NCI-H1105 treated with DMSO at 0.1 percent for 48 hours (cell line): ENCODE measurements around the gene GPS1.

Experiments used
- DNase-seq: peaks from one replicate; lab custom pipeline; 2025; lab: John Stamatoyannopoulos, UW

GPS1 gene

DNA sequence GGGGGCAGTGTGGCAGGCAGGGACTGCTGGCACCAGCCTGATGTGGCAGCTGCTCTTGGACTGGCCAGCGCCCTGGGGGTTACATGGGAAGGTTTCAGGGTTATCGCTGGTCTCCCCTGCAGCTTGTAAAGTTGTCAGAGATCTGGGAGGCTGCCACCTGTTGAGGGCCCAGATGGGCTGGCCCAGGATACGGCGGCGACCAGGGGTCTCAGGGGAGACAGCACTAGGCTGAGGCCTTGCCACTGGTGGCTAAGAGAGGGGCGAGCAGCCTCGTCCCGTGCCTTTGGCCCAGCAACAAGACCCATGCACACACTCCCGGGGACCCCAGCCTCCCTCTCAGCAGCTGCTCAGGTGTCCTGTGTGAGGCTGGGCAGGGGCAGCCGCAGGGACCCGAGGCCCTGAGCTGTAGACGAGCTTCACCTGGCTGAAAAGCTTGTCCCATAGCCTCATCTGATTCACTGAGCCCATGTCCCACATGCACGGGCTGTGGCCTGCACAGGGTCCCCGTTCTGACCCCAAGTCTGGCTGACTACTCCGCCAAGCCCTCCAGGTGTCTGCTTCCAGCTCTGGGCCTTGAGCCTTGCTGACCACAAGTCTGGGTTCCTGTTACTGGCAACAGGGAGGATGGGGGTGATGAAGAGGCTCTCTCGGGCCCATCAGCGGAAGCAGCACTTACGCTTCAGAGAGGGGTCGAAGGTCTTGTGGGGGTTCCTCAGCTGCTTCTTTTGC, 7.7 kb downstream of the GPS1 start:
- DNase-seq: no peak

DNA sequence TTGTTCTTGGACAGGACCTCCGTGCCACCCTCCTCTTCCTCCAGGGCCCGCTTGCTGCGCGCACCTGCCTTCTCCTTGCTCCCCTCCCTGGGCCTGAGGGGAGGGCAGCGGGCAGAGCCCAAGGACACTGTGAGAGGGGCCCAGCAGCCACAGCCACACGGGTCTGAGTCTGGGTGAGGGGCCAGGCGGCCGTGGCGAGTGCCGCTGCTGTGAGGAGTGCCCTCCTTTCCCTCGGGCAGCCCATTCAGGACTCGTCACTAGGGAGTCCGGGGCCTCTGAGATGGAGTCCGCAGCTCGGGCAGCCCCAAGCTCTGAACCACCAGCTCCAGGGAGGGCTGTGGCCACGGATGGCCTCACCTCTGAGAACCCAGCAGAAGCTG, 8.3 kb downstream of the GPS1 start:
- no peak for DNase-seq

DNA sequence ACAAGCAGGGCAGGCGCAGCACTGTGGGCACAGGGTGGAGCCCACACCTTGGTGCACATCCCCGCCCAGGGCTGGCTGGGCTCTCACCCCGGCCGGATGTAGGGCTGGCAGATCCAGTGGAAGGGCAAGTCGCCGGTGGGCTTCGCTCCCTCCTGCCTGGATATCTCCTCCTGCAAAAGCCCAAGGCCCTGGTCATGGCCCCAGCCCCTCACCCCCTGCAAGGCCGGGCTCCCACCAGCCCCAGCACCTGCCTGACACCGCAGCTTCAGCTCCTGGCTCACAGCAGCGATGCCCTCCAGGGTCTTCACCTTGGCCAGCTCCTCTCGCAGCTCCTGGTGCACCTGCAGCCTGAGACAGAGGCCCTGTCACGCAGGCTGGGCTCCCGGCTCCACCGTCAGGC, 8.9 kb downstream of the GPS1 start:
- no peak for DNase-seq

DNA sequence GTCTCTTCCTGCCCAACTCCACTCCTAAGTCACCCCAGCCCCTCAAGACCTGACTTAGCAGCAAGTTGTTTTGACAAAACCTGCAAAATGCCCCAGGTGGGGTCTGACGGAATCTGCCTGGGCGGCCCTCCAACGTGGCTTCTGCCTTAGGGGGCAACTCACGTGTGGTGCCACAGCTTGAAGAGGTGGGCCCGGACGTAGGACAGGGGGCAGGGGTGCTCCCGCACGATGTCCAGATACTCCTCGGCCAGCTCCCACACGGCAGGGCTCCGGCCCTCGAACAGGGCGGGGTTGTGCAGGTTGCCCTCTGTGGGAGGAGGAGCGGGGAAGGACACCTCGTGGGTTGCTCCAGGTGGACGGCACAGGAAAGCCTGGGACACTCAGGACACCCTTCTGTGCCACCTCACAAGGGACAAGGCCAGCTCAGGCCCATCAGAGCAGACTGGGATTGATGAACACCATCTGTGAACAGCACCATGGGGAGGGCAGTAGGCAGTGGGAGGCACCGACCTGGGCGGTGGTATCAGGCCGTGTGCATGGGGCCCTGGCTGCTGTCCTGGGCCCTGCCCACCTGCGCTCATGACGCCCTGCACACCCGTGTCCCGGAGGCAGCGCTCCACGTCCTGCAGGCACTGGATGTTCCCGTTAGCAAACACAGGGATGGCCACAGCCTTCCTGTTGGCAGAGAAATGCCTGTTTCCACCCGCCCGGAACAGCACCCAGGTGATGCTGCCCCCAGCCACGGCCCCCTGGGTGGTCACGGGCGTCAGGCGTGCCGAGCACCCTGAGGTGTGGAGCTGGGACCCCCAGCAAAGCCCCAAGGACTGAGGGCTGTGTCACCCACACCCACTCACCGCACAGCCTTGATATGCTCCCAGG, 9.6 kb downstream of the GPS1 start:
- no peak for DNase-seq

DNA sequence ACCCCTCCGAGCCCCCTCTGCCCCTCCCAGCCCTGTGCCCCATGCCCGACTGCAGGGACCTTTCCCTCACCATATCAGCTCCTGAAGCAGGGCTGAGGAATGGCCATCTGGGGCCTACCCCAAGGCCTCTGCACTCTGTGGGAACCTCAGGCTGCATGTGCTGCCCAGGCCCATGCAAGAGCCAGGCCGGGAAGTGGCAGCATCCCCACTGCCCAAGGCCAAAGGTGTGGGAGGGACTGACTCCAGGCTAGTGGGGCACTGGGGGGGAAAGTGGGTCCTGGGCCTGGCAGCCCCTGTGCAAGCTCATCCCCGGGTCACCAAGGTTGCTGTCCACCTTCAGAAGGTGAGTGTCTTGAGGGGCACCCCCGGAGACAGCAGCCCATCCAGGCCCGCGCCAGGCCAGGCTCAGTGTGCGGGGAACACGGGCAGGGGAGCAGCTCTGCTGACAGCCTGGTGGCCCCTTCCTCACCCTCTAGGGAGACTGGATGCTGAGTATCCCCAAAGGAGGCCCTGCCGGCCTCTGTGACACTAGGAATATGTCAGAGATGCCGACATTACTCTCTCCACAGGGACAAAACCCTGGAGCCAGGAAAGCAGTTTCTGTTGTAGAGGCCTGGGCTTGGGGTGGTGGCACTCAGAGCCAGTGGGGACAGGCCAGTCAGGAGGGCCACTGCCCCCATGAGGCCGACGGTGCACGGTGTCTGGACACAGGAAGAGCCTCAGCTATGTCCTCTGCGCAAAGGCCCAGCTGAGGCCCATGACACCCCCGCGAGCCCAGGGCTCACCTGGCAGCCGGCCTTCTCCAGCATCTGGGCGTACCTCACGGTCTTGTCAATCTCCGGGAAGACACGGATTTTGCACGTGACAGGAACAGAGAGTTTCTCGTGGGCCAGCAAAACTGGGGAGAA, 10.6 kb downstream of the GPS1 start:
- DNase-seq: no peak

DNA sequence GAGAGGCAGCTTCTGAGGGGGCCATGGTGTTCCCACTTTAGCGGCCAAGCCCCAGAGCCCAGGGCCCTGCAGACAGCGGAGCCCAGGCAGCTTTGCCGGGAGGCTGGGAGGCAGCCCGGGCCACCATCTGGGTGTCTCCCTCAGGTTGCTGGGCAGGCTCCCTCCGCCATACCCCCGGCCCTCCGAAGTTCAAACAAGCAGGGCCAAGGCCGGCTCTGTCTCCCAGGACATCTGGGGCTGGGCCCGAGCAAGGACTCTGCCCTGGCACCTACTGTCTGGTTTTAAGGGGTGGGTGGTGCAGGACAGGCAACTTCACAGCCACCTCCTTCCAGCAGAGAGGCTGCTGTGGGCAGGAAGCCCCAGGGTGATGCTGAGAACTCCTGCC, 11.3 kb downstream of the GPS1 start:
- DNase-seq: no peak

DNA sequence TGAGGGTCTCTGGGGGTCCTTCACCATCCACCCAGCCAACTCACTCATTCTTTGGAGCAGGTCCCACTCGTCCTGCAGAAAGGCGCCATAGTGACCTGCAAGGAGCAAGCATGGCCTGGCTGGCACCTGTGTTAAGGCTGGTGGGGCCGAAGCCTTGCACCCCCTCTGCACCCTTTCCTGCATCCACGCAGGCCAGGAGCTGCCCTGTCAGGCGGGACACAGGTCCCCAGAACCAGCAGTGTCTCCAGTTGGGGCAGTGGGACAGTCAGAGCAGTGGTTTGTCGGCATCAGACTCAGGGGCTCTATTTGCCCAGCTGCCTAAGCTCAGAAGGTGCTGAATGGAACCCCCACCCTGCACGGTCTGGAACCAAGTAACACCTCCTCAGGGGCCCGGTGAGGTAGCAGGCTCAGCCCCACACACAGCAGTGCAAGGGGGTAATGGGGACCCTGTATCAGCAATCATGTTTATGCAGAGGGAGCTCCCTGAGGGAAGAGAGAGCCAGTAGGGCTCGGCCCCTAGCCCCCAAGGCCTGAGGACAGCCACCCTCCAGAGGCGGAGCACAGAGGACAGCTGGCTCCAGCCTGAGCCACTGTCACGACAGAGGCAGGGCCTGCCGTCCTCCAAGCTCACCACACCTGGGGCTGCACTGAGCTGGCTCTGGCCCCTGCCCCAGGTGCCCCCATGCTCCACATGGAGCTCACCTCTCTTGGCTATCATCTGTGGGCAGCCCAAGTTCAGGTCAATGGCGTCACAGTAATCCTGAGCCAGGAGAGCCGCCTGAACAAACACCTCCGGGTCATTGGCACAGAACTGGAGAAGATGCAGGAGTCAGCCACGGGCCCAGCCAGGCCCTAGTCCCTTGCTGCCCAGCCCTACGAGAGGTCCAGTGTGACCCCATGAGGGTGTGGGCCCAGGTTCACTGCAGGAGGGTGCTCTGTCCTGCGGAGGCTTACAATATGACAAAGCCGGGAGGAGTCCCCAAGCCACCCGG, 12.0 kb downstream of the GPS1 start:
- no peak for DNase-seq

DNA sequence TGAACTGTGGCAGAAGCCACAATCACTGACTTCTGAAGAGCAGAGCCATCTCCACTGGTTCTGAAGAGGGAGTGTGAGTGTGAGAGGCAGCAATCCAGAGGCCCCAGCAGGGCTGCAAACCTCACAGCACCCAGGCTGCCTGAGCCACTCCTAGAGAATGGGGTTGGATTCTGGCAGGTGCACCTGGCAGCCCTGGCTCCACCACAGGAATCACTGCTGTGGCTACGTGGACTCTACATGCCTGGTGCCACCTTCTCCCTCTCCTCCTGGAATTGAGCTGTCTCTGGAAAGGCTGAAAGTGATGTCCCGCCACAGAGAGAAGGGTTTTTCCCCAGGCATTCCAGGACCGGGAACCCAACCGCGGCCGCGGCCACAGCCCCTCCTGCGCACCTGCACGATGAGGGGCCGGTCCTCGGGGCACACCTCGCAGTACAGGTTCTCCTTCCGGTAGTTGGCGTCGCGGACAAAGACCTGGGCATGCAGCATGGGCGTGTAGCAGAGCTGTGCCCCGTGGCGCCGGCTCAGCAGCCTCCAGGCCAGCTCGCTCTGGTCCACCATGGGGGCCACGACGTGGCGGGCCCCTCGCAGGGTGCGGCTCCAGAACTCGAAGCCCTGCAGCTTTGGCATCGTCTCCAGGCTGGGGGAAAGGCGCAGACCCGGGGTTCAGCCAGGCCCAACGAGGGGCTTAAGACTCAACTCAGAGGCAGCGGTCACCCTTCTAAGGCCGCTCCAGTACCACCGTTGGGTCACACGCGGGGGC, 12.9 kb downstream of the GPS1 start:
- DNase-seq: peak; percentile 22

DNA sequence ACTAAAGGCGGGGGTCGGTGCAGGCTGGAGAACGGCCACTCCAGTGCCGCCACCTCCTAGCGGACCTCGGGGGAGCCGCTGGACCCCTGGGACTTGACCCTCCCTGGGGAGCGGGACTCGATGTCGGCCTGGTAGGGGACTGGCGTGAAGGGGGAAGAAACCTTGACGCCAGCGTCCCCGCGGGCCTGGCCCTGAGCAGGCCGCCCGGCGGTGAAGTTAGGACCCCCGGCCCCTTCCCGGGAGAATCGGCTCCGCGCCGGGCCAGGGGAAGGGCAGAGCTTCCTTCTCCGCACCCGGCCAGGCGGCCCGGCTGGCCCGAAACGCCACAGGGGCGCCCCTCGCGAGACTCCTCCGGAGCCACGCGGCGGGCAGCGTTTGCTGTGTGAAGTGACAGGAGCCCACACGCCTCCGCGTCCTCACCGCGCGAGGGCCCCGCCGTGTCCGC, 13.5 kb downstream of the GPS1 start:
- DNase-seq: no peak

DNA sequence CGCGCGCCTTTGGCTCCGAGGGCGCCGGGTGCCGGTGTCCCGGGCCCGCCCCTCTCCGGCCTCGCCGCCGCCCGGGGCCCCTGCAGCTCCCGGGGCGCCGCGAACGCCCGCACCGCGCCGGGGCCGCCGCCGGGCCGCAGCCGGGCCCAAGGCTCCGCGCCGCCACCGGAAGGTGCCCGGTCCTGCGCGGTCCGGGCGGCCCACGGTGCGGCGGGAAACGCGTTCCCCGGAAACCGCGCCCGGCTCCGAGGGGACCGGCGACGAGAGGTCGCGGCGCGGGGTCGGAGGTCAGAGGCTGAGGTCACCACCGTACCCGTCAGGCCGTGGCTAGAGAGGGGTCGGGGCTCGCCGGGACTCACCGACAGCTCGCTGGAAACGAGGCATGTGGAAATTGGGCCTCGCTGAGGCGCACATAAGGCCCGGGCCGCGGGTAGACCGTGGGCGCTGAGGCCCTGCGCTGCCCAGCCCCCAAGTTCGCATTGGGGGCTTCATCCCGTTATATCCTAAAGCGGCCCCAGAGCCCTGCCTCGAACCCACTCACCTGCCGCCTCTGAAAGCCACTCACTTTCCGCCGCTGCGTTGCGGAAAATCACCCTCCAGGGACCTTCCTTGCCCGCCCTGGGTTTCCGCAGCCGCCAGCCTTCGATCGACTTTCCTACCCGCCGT, 14.1 kb downstream of the GPS1 start, which contains the start of gene DUS1L:
Gene DUS1L (minus strand): TSS at position 167 of the 666 bp plus-strand sequence. CDS start 745 bp downstream, outside the sequence.
- DNase-seq: peak; percentile 16

DNA sequence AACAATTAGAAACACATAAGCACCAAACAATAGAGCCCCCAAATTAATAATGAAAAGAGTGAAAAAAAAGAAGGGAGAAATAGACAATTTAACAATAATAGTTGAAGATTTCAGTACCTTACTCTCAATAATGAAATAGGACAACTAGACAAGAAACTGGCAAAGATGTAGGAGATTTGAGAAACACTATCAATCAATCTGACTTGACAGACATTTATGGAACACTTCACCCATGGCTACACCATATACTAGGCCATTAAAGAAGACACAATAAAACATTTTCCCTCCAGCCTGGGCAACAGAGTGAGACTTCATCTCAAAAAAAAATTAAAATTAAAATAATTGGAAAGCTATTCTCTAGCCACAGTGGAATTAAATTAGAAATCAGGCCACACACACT, 18.9 kb downstream of the GPS1 start:
- no peak for DNase-seq

DNA sequence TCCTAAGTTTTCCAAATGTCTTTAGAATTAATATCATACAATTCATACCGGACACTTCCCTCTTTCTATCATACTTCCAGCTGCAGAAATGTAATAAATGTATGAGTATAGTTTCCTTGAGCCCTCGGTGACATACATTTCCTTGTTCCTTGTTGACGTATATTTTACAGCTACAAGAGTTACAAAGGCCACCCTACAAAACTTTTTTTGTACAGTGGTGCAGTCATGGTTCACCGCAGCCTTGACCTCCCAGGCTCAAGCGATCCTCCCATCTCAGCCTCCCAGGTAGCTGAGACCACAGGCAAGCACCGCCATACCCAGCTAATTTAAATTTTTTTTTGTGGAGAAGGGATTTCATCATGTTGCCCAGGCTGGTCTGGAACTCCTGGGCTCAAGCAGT, 21.1 kb downstream of the GPS1 start:
- no peak for DNase-seq

DNA sequence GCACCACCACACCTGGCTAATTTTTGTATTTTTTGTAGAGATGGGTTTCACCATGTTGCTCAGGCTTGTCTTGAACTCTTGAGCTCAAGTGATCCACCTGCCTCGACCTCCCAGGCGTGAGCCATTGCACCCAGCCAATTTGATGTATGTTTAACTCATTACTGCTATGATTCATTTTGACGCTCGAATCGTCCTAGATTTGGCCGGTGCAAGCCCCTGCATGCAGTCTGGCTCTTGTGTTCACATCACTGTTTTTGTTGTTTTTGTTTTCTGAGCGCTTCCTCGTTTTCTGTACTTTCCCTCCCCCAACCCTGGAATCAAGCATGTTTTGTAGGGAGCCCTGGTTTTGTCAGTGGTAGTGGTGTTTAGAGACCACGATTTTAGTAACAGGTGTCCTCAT, 21.7 kb downstream of the GPS1 start:
- DNase-seq: no peak

DNA sequence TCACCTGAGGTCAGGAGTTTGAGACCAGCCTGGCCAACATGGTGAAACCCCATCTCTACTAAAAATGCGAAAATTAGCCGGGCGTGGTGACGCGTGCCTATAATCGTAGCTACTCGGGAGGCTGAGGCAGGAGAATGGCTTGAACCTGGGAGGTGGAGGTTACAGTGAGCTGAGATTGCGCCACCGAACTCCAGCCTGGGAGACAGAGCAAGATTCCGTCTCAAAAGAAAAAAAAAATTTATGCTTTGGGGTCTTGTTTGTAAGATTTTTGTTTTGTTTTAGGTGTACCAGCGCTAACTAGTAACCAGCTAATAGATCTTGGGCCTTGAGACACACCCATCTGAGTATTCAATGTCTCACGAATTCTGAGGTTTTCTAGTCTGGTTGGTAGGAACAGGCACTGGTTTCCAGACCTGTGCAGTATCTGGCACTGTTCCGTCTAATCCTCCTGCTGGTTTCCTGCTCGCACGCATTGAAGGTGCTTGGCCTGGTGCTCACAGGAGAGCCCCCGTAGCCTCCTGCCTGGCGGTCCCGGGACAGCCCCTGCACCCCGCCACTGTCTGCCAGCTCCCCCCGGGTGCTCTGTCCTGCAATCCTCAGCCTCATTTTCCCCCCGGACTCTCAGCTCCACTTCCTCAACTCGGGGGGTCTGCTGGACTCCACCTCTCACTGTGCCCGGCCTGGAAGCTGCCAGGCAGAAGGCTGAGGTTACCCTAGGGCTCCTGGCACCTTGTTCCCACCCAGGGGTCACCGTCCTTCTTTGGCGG, 24.5 kb downstream of the GPS1 start:
- DNase-seq: no peak

DNA sequence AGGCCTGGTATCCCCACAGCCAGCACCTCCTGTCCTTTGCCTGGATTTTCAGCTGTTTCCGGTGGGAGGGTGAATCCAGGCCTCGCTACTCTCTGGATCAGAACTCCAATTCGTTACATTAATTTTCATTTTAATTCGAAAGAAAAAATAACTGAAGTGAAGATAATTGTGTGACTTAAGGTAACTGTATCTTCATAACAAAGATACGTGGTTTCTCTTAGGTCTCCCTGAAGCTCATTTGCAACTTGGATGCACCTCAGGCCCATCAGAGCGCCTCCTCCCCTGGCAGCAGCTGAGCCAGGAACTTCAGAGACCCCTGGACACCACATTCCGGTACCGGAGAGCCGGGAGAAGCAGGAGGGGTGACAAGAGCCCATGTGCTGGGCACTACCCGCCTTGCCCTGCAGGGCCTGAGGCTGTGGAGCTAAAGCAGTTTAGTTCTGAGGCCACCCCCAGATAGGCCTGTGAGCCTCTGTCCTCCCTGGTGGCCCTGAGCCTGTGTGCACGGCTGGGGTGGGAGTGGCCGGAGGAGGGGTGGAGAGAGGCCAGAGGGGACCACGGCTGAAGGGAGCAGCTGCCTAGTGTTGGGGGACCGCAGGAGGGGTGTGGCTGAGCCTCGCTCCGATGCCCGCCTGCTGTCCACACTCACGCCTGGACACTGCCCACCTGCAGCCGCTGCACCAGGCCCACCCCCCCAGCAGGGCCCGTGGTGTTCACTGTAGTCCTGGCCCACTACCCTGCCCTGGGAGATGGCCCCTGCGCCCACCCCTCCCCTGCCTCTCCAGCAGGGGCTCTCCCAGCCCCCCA, 25.3 kb downstream of the GPS1 start:
- no peak for DNase-seq

DNA sequence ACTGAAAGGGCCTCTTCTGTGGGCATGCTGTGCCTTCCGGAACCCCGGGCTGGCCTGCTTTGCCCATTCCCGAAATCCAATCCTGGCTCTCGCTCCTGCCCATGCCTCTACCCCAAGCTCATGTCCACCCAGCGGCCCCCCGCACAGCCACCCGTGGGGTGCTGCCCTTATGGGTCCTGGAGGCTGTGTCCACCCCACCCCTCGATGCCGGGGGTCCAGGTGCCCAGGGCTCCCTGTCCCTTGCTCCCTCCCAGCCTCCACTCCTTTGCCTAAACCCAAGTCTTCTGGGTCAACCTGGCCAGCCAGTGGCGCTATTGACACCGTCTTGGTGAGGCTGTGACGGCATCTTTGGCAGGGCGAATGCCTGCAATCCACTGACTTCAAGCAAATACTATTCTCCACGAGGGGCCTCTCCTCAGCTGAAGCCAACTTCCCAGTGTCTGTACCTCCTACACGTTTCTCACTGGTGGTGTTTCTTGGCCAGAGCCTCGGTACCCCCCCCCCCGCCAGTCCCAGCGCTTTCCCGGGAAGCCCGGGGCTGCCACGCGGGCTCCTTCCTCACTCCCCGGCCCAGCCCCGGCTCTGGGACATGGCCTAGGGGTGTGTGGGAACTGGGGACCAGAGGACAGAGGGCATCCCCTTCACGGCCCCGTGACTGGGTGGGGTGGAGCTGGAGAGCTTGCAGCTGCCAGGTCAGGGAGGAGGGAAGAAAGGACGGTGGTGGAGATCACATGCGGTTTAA, 26.1 kb downstream of the GPS1 start:
- DNase-seq: no peak

DNA sequence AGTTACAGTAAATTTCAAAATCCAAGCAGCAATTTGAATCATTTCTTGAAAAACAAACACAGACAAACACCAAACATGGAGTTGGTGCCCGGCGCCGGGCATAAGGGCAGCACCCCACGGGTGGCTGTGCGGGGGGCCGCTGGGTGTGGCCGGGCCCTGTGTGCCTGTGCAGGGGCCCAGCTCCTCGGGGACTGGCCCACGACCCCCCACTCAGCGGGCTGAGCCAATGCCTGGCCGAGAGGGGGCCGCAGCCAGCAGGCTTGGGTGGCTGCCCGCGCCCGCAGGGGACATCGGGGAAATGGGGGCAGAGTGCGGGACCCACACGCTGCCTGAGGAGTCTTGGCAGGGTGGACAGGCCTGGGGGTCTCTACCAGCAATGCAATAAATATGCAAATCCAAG, 26.7 kb downstream of the GPS1 start:
- no peak for DNase-seq
